HepG2 (cell line): ENCODE measurements around the gene IFNG-AS1. TPM values are rescaled to one million over a fixed set of nuclear protein-coding genes. Genes with fewer than 3 reads are reported as not detected.

Experiments used
- ATAC-seq: fragments of 200-7000 bp; cut with Tn5 transposase; 3 replicates; pipeline ENCODE4 v1.9.1; 2020; ENCODE audit warnings: mild to moderate bottlenecking, moderate library complexity
- BruUV-seq: library from RNA; stranded (reverse); fragments of 400-500 nt; replicated peaks from 2 replicates; lab custom pipeline; 2021; lab: Mats Ljungman, UMichigan
- CTCF ChIA-PET: fragments of 300-600 bp; formaldehyde crosslinking; extraction: SDS; loops from one replicate; lab custom pipeline; 2021; ENCODE audit warnings: low total read pairs, inconsistent platforms, low intra/inter-chr PET ratio; lab: Yijun Ruan, JAX
- POLR2A ChIA-PET: fragments of 350-600 bp; sonication (Branson Sonifier 250); formaldehyde crosslinking; loops from one replicate; lab custom pipeline; 2020; ENCODE audit warnings: antibody characterized with exemption, inconsistent platforms; lab: Yijun Ruan, JAX
- DNase-seq: peaks from one replicate; pipeline ENCODE4 v3.0.0-alpha.2; 2015; ENCODE audit warnings: low spot score
- FAIRE-seq: peaks from 3 replicates; lab custom pipeline; 2011; peaks lifted over from hg19 to GRCh38; lab: Jason Lieb, UNC
- H2AFZ ChIP-seq: one replicate; pipeline ENCODE4 v1.6.1; 2011; ENCODE audit warnings: low read length, inconsistent platforms
- H3K27ac ChIP-seq: fragments of 300-600 bp; 3 replicates; pipeline ENCODE4 v1.8.0; 2011; ENCODE audit warnings: mixed run types, mild to moderate bottlenecking, mixed read lengths, low read length, inconsistent platforms; ENCODE audit not compliant: insufficient read depth; ENCODE audit errors: extremely low read length
- H3K27me3 ChIP-seq, 2 experiments: fragments of 200-600 bp in 1 of 2; 2 replicates in 1 of 2; 3 replicates in 1 of 2; pipeline versions ENCODE4 v1.6.0 to v1.8.0; 2011; ENCODE audit warnings: low read length in 2 of 2, mild to moderate bottlenecking in 2 of 2, moderate library complexity in 2 of 2, inconsistent platforms in 1 of 2; ENCODE audit not compliant: insufficient read depth in 2 of 2, control insufficient read depth in 1 of 2
- H3K36me3 ChIP-seq, 2 experiments: fragments of 200-600 bp in 1 of 2; replicated peaks in 1 of 2; 2 replicates in 1 of 2; 3 replicates in 1 of 2; pipeline versions ENCODE4 v1.5.1 to v1.8.0; 2011; ENCODE audit warnings: low read length in 2 of 2, inconsistent platforms in 1 of 2; ENCODE audit not compliant: insufficient read depth in 2 of 2, control insufficient read depth in 1 of 2
- H3K4me1 ChIP-seq: 2 replicates; pipeline ENCODE4 v1.5.1; 2012; ENCODE audit warnings: low read length, inconsistent platforms; ENCODE audit not compliant: insufficient read depth
- H3K4me2 ChIP-seq: 2 replicates; pipeline ENCODE4 v1.6.0; 2011; ENCODE audit warnings: low read depth, low read length, inconsistent platforms
- H3K4me3 ChIP-seq, 3 experiments: fragments of 200-600 bp in 1 of 3; sonication (generic), shearing (Covaris generic) in 1 of 3; replicated peaks in 1 of 3; 2 replicates each; pipeline ENCODE4 v1.5.1; 2011 to 2016; ENCODE audit warnings: low read length in 3 of 3, inconsistent platforms in 2 of 3, low read depth in 2 of 3, mild to moderate bottlenecking in 2 of 3, control low read depth in 1 of 3, mixed read lengths in 1 of 3; ENCODE audit not compliant: insufficient read depth in 1 of 3
- H3K79me2 ChIP-seq: one replicate; pipeline ENCODE4 v1.6.1; 2011; ENCODE audit warnings: low read length, inconsistent platforms; ENCODE audit not compliant: insufficient read depth
- H3K9ac ChIP-seq: 2 replicates; pipeline ENCODE4 v1.6.0; 2011; ENCODE audit warnings: mild to moderate bottlenecking, low read depth, low read length, inconsistent platforms; ENCODE audit not compliant: insufficient read depth
- H3K9me3 ChIP-seq: 2 replicates; pipeline ENCODE4 v1.5.1; 2012; ENCODE audit warnings: mild to moderate bottlenecking, low read length
- H4K20me1 ChIP-seq: 2 replicates; pipeline ENCODE4 v1.6.0; 2011; ENCODE audit warnings: inconsistent platforms, mild to moderate bottlenecking, low read length, moderate library complexity; ENCODE audit not compliant: insufficient read depth
- FOXC1 ChIP-seq: sonication (generic); formaldehyde crosslinking; IDR thresholded peaks from 2 replicates; pipeline ENCODE4 v1.8.0; 2022; ENCODE audit warnings: mild to moderate bottlenecking, missing genetic modification reagents, borderline replicate concordance
- JDP2 ChIP-seq: sonication (generic); formaldehyde crosslinking; IDR thresholded peaks from 2 replicates; pipeline ENCODE4 v1.8.1; 2022; ENCODE audit warnings: missing genetic modification reagents, borderline replicate concordance
- LRRFIP1 ChIP-seq: sonication (generic); formaldehyde crosslinking; conservative IDR thresholded peaks from 2 replicates; pipeline ENCODE4 v1.4.0; 2020; ENCODE audit warnings: missing genetic modification reagents
- PAXIP1 ChIP-seq: sonication (generic); formaldehyde crosslinking; conservative IDR thresholded peaks from 2 replicates; pipeline ENCODE4 v1.4.0; 2020; ENCODE audit warnings: mild to moderate bottlenecking, missing genetic modification reagents, moderate library complexity
- SMARCC2 ChIP-seq: fragments of 450-650 bp; IDR thresholded peaks from 2 replicates; pipeline ENCODE4 v1.6.1; 2017; ENCODE audit warnings: antibody characterized with exemption, mild to moderate bottlenecking
- WGBS: methylation state at CpG from one replicate; pipeline ENCODE4 v1.1.6; 2017; ENCODE audit warnings: low lambda C conversion rate; 5-methylcytosine and 5-hydroxymethylcytosine counted together
- in situ Hi-C: cut with HindIII; loops from 2 replicates; pipeline ENCODE4 v1.10.0; 2017; ENCODE audit warnings: low pct_unique_long_range_greater_than_20kb; ENCODE audit not compliant: extremely low pct_ligation_motif_present
- intact Hi-C: fragments of 100-400 bp; cut with micrococcal nuclease; formaldehyde crosslinking; loops from one replicate; pipeline ENCODE4 v1.10.0; 2022; ENCODE audit not compliant: unreplicated experiment
- polyA plus RNA-seq, 8 experiments: library from polyadenylated mRNA; depleted of rRNA in 3 of 8; stranded (reverse) in 7 of 8; unstranded in 1 of 8; fragments of >200 nt; fragmentation: Illumina TruSeq in 4 of 8; extraction: Trizol in 4 of 8; gene quantifications; 2 replicates each; pipeline versions ENCODE4 v1.2.1 to v1.2.3, GENCODE V29; 2011 to 2016; ENCODE audit warnings: low read depth in 4 of 8, missing spikeins in 1 of 8, mixed read lengths in 1 of 8; ENCODE audit not compliant: insufficient read depth in 1 of 8
- total RNA-seq, 5 experiments: library from RNA; depleted of rRNA; stranded (reverse); fragments of >200 nt; fragmentation: Illumina TruSeq; extraction: Trizol; gene quantifications; 2 replicates each; pipeline ENCODE4 v1.2.3, GENCODE V29; 2016; ENCODE audit warnings: low read depth in 1 of 5

IFNG-AS1 gene
- total and polyA plus RNA-seq, 2 of the 13 experiments (the other 11 are each of a cell fraction or from before 2014, with no cell fraction given): not detected

GRCh38 chr12:67994046-67994445 is 4.8 kb downstream of the IFNG-AS1 start:
- TF ChIP-seq FOXC1 (CRISPR knock-in tag): no peak
- TF ChIP-seq PAXIP1 (CRISPR knock-in tag): no peak
- no peak for TF ChIP-seq SMARCC2
- no peak for TF ChIP-seq JDP2 (CRISPR knock-in tag)
- no peak for TF ChIP-seq LRRFIP1
- Histone ChIP-seq H3K4me1 (peaks cover 11% of the 10 kb centered on the region), H3K4me2 (no peak overlapping the region), H3K4me3 (no peak overlapping the region), H2AFZ (no peak overlapping the region), H3K27me3 (no peaks in the 10 kb centered on the region), H4K20me1 (no peaks in the 10 kb centered on the region), H3K79me2 (no peaks in the 10 kb centered on the region), H3K9ac (no peak overlapping the region), H3K36me3 (no peaks in the 10 kb centered on the region), H3K9me3 (no peaks in the 10 kb centered on the region), H3K27ac (no peak overlapping the region)
- intact Hi-C loops: no loop called here
- no TSS peak for BruUV-seq
- POLR2A ChIA-PET: no interaction called here
- DNase-seq (no peak), FAIRE-seq (no peak), ATAC-seq (no peak)
- in situ Hi-C loops: no loop called here
- whole genome bisulfite sequencing: 52% methylated on average over 3 of the region's 3 CpGs
- CTCF ChIA-PET: no interaction called here
